Large intestine (tissue), 3 donors: ENCODE results near the gene OXA1L. TPM values are rescaled to one million over a fixed set of nuclear protein-coding genes. Genes with fewer than 3 reads are reported as not detected.

Experiments used
- DNase-seq, 2 donors: peaks; one replicate each; pipeline versions ENCODE4 v3.0.0 to v3.0.0-alpha.2; 2013
- H3K27ac ChIP-seq: one replicate; pipeline ENCODE4 v1.5.1; 2013; ENCODE audit warnings: low read length
- H3K27me3 ChIP-seq: 2 replicates; pipeline ENCODE4 v1.6.1; 2013; ENCODE audit warnings: low read length; ENCODE audit not compliant: control insufficient read depth, insufficient read depth
- H3K36me3 ChIP-seq: 2 replicates; pipeline ENCODE4 v1.6.1; 2013; ENCODE audit warnings: low read length; ENCODE audit not compliant: control insufficient read depth, insufficient read depth
- H3K4me1 ChIP-seq: one replicate; pipeline ENCODE4 v1.6.1; 2013; ENCODE audit warnings: low read length; ENCODE audit not compliant: control insufficient read depth, insufficient read depth
- H3K4me3 ChIP-seq: one replicate; pipeline ENCODE4 v1.5.1; 2013; ENCODE audit warnings: low read length
- H3K9me3 ChIP-seq: one replicate; pipeline ENCODE4 v1.6.1; 2013; ENCODE audit warnings: mild to moderate bottlenecking, low read depth, low read length, moderate library complexity; ENCODE audit not compliant: control insufficient read depth
- WGBS: methylation state at CpG from one replicate; pipeline ENCODE4 v1.1.5; 2013; ENCODE audit warnings: low lambda C conversion rate; ENCODE audit not compliant: insufficient coverage; 5-methylcytosine and 5-hydroxymethylcytosine counted together
- polyA plus RNA-seq: library from polyadenylated mRNA; unstranded; fragments of 120-200 nt; gene quantifications from one replicate; pipeline ENCODE4 v1.2.1, GENCODE V29; 2013

Gene OXA1L
- polyA plus RNA-seq, 1 donor: 123 TPM

- peaks cover 11% of the 10 kb centered on the region for H3K36me3 ChIP-seq
- peak overlapping the region; percentile 67 for H3K27ac ChIP-seq
- H3K9me3 ChIP-seq: no peaks in the 10 kb centered on the region
- peaks cover 24% of the 10 kb centered on the region for H3K4me1 ChIP-seq
- peak overlapping the region; percentile 17 for H3K4me3 ChIP-seq
- no CpG with 5 or more reads among the region's 5 CpGs for WGBS
- DNase-seq: peak in 1 of 2 donors; percentile 80
- H3K27me3 ChIP-seq: no peaks in the 10 kb centered on the region
Measured at GRCh38 chr14:22808388-22809209, 42.1 kb downstream of the OXA1L start.

DNA sequence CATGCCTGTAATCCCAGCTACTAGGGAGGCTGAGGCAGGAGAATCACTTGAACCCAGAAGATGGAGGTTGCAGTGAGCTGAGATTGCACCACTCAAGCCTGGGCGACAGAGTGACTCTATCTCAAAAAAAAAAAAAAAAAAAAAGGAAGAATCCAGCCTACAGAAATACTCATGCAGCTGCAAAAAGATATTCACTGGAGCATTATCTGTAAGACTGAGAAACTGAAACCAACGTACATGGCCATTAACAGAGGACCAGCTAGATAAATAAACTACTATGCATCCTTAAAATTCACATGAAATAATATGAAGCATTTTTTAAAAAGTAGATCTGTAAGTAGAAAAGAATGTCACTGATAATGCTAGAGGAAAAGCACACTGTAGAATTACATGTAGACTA lies 45.2 kb downstream of the OXA1L start:
- H3K27me3 ChIP-seq: no peaks in the 10 kb centered on the region
- DNase-seq: peak in 1 of 2 donors; percentile 34
- H3K4me3 ChIP-seq: peak overlapping the region; percentile 49
- no peaks in the 10 kb centered on the region for H3K9me3 ChIP-seq
- H3K27ac ChIP-seq: peak overlapping the region; percentile 51
- peaks cover 9% of the 10 kb centered on the region for H3K36me3 ChIP-seq
- WGBS: 0% methylated on average over 1 of the region's 2 CpGs
- peaks cover 31% of the 10 kb centered on the region for H3K4me1 ChIP-seq

GRCh38 chr14:22812744-22813143 lies 46.3 kb downstream of the OXA1L start:
- Histone ChIP-seq H3K4me3 (peak overlapping the region; percentile 49), H3K27ac (peak overlapping the region; percentile 54), H3K36me3 (peaks cover 9% of the 10 kb centered on the region), H3K4me1 (peaks cover 34% of the 10 kb centered on the region), H3K27me3 (no peaks in the 10 kb centered on the region), H3K9me3 (no peaks in the 10 kb centered on the region)
- WGBS: no CpG with 5 or more reads among the region's 4 CpGs
- no peak for DNase-seq

- H3K9me3 ChIP-seq: no peaks in the 10 kb centered on the region
- H3K27me3 ChIP-seq: no peaks in the 10 kb centered on the region
- peaks cover 34% of the 10 kb centered on the region for H3K4me1 ChIP-seq
- H3K4me3 ChIP-seq: peak overlapping the region; percentile 49
- no peak for DNase-seq
- no CpG with 5 or more reads among the region's 9 CpGs for WGBS
- H3K27ac ChIP-seq: peak overlapping the region; percentile 54
- H3K36me3 ChIP-seq: peaks cover 9% of the 10 kb centered on the region
Measured at GRCh38 chr14:22813145-22813544, 46.7 kb downstream of the OXA1L start.

DNA sequence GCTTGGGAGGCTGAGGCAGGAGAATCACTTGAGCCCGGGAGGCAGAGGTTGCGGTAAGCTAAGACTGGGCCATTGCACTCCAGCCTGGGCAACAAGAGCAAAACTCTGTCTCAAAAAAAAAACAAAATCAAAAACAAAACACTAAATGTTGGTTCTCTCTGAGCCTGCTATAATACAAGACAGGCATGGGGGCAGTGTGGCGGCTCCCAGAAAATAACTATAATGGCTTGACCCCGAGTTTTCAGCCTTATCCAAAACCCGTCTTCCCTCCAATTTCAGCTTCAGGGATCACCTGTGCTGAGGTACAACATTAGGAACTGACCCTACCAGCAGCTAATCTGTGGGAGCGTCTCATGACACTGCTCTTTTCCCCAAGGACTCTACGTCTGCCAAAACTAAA lies 47.9 kb downstream of the OXA1L start:
- H3K4me3 ChIP-seq: peak overlapping the region; percentile 66
- whole genome bisulfite sequencing: no CpG with 5 or more reads among the region's 7 CpGs

DNA sequence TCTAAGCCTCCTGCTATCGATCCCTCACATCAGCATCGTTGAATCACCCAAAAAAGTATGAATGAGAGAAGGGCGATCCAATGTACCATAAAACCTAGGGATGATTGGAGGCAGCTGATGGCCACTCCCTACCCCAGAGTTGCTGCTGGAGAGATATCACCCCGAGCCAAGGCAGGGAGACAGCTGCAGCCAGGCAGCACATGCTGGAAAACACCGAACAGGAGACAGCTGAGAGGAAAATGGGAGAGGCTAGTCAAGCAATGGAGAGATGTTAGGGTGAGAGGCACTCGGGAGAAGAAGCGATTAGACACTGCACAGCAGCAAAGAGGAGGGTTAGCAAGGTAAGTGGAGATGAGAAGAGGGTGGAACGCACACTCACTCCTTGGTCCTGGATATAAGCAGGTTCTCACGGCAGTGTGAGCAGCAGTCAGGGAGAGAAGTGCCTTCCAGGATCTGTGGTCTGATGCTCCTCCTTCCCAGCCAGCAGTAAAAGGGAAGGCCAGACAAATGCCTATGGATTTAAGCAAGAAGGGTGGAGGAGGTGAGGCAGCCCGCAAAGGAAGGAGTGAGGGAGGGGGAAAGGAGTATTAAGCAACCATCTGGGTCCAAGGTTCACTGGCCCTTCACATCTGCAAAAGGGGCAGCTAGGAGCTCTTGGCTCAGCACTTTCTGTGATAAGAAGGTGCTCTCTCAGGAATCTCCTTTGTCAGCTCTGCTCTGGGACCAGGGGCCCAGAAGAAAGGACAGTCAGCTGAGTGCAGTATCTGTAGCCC lies 48.6 kb downstream of the OXA1L start, which contains the start of gene SLC7A7:
Gene SLC7A7, minus strand, starts transcription at position 495 of the 773 bp plus-strand sequence. CDS start 2,037 bp downstream, outside the sequence.
- peaks cover 5% of the 10 kb centered on the region for H3K36me3 ChIP-seq
- H3K4me3 ChIP-seq: peak within 1 kb of the TSS; percentile 66
- H3K27me3 ChIP-seq: no peaks in the 10 kb centered on the region
- H3K4me1 ChIP-seq: peaks cover 38% of the 10 kb centered on the region
- WGBS: 20% methylated on average over 1 of the region's 10 CpGs
- peak within 1 kb of the TSS; percentile 92 for H3K27ac ChIP-seq
- no peaks in the 10 kb centered on the region for H3K9me3 ChIP-seq
- DNase-seq: peak; percentile 93 to 97

More for the DNA sequence above, 47.9 kb downstream of the OXA1L start:
- Histone ChIP-seq H3K4me1 (peaks cover 35% of the 10 kb centered on the region), H3K9me3 (no peaks in the 10 kb centered on the region), H3K36me3 (peaks cover 9% of the 10 kb centered on the region), H3K27me3 (no peaks in the 10 kb centered on the region), H3K27ac (peak overlapping the region; percentile 92)
- DNase-seq: no peak

DNA sequence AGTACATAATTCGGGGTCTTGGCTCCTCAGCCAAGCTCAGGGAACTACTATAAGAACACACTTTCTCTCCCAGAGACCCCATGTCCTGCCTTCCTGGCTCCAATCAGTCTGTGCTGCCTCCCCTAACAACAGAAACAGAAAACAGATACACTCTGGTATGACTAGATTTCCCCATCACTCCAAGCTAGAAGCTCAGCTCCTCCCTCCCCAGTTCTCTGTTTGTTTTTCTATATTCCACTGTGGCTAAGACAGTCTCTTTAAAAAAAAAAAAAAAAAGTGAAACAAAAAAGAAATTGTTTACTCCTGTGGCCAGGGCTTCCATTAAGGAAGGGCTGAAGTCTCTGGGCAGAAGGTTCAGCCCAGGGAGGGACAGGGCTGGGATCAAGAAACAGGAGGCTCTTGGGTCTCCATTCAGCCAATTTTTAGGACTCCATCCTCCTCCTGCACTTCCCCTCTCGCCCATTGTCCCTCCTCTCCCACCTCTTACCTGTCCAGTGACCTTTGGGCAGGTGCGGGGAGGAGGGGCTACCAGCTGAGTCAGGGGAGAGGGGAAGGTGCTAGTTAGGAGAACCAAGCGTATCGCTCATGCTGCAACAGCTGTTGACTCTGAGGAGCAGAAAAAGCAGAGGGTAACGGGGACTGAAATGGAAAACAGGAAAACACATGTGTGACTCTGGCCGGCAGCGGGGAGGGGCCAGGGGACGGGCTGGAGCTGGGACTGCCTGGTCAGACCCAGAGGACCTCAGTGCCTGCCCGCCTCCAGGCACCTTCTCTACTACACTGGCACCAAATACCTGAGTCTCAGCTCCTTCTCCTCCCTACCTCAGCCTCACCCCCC lies 52.9 kb downstream of the OXA1L start:
- no peaks in the 10 kb centered on the region for H3K36me3 ChIP-seq
- peak overlapping the region; percentile 98 for H3K27ac ChIP-seq
- no peaks in the 10 kb centered on the region for H3K9me3 ChIP-seq
- DNase-seq: peak in 1 of 2 donors; percentile 71
- peaks cover 69% of the 10 kb centered on the region for H3K4me1 ChIP-seq
- no peaks in the 10 kb centered on the region for H3K27me3 ChIP-seq
- peak overlapping the region; percentile 19 for H3K4me3 ChIP-seq
- no CpG with 5 or more reads among the region's 10 CpGs for WGBS

DNA sequence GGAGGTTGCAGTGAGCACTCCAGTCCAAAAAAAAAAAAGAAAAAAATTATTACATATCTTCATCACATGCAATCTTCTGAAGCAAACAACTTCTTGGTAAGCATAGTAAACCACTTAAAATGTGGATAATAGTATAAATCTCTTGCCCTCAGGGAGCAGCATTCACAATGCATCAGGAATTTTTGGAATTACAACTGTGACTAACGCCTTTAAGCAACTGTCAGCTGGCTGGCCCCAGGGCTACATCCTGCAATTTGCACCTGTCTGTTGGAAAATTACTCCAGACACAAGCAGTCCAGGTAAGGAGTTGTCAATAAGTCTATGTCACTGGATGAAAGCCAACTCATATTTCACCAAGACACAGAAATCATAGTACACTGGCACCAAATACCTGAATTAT lies 54.2 kb downstream of the OXA1L start:
- Histone ChIP-seq H3K27me3 (no peaks in the 10 kb centered on the region), H3K4me1 (peaks cover 69% of the 10 kb centered on the region), H3K9me3 (no peaks in the 10 kb centered on the region), H3K27ac (peak overlapping the region; percentile 98), H3K36me3 (no peaks in the 10 kb centered on the region), H3K4me3 (no peak overlapping the region)
- WGBS: no CpG with 5 or more reads among the region's 1 CpG
- no peak for DNase-seq

GRCh38 chr14:22821193-22822015 lies 54.9 kb downstream of the OXA1L start:
- peak overlapping the region; percentile 98 for H3K27ac ChIP-seq
- peaks cover 62% of the 10 kb centered on the region for H3K4me1 ChIP-seq
- WGBS: 33% methylated on average over 4 of the region's 24 CpGs
- H3K4me3 ChIP-seq: no peak overlapping the region
- peak in 1 of 2 donors; percentile 92 for DNase-seq
- H3K36me3 ChIP-seq: no peaks in the 10 kb centered on the region
- no peaks in the 10 kb centered on the region for H3K27me3 ChIP-seq
- no peaks in the 10 kb centered on the region for H3K9me3 ChIP-seq
